SK-N-SH (cell line): Measurements from ENCODE around the gene MTCH1.
"Not testable (repeated sequence)": the region's sequence is repeated elsewhere in the genome, so short reads cannot be mapped to it uniquely, and the experiment has no call there.

ENCODE experiments used
- CTCF ChIP-seq: fragments of 200-600 bp; sonication (generic); IDR thresholded peaks from 2 replicates; pipeline ENCODE4 v1.6.1; 2017; ENCODE audit warnings: antibody characterized with exemption, mild to moderate bottlenecking, moderate library complexity
- EP300 ChIP-seq, 2 experiments: IDR thresholded peaks; 2 replicates each; pipeline versions ENCODE4 v1.4.0 to v1.6.1; 2012; ENCODE audit warnings: borderline replicate concordance in 1 of 2, low read depth in 1 of 2, low read length in 1 of 2
- GATA2 ChIP-seq: sonication (generic); formaldehyde crosslinking; IDR thresholded peaks from 2 replicates; pipeline ENCODE4 v1.5.0; 2020; ENCODE audit warnings: mild to moderate bottlenecking, missing genetic modification reagents
- JUND ChIP-seq: IDR thresholded peaks from 2 replicates; pipeline ENCODE4 v1.4.0; 2012
- POLR2AphosphoS5 ChIP-seq: IDR thresholded peaks from 2 replicates; pipeline ENCODE4 v1.6.1; 2012; ENCODE audit warnings: low read depth, low read length
- TAF1 ChIP-seq: IDR thresholded peaks from 2 replicates; pipeline ENCODE4 v1.6.1; 2012; ENCODE audit warnings: low read depth, mild to moderate bottlenecking, low read length, moderate library complexity, borderline replicate concordance

DNA sequence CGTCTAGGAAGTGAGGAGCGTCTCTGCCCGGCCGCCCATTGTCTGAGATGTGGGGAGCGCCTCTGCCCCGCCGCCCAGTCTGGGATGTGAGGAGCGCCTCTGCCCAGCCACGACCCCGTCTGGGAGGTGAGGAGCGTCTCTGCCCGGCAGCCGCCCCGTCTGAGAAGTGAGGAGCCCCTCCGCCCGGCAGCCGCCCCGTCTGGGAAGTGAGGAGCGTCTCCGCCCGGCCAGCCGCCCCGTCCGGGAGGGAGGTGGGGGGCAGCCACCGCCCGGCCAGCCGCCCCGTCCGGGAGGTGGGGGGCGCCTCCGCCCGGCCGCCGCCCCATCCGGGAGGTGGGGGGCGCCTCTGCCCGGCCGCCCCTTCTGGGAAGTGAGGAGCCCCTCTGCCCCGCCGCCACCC is 44.4 kb downstream of the MTCH1 start:
- TF ChIP-seq CTCF; EP300 (IDR thresholded peaks at IDR 0.05; ENCODE audit: borderline replicate concordance in 1 of 2, low read depth in 1 of 2, low read length in 1 of 2); JUND; GATA2 (CRISPR knock-in tag); TAF1; POLR2AphosphoS5: not testable (repeated sequence)
